Measurements from ENCODE around the gene ABCE1. TPM values are rescaled to one million over a fixed set of nuclear protein-coding genes. Genes with fewer than 3 reads are reported as not detected.
A peak's percentile ranks its signal among the peaks of the same experiment; 100 is the strongest.

ABCE1 gene
- total and polyA plus RNA-seq, 2 donors (not counting 1 experiment from before 2014, with no cell fraction given): 76.8 to 84.8 TPM

DNA sequence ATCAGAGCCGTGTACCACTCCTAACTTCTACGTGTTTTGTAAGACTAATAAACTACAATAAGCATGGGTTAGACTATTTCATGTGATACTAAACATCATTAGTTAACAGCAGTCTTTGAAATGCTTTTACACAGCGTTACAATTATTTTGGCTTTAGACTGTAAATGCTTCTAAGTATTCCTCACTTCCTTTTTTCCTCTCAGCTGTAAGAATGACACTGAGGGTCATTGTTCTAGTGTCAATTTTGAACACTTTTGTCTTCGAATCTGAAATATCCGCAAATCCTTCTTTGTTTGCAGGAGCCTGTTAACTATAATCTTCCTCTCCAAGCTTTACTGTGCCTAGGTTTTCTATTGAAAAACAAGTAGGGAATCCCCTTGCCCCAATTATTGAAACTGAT lies 1.5 kb downstream of the ABCE1 start:
- Histone ChIP-seq H3K27ac (ENCODE audit: insufficient read depth, low read length) (no peak overlapping the region), H3K9ac (ENCODE audit: insufficient read depth, low read length) (no peak overlapping the region), H3K79me2 (ENCODE audit: control insufficient read depth, insufficient read depth, low read length) (peaks cover 82% of the 10 kb centered on the region), H3K27me3 (ENCODE audit: control insufficient read depth, insufficient read depth, low read length) (no peaks in the 10 kb centered on the region), H3K36me3 (ENCODE audit: control insufficient read depth, insufficient read depth, low read length) (peaks cover 2% of the 10 kb centered on the region), H3K9me3 (ENCODE audit: control insufficient read depth, insufficient read depth, low read depth, low read length) (no peaks in the 10 kb centered on the region), H2AFZ (ENCODE audit: low read length) (no peak overlapping the region), H3K4me2 (ENCODE audit: extremely low read depth, insufficient read depth, low read length) (peak overlapping the region; percentile 95), H4K20me1 (ENCODE audit: control insufficient read depth, extremely low read depth, insufficient read depth, low read length) (no peaks in the 10 kb centered on the region), H3K4me1 (ENCODE audit: control insufficient read depth, extremely low read depth, insufficient read depth, low read length) (no peaks in the 10 kb centered on the region), H3K4me3 (replicated peaks in 1 of 4; ENCODE audit: control extremely low read depth in 1 of 4, insufficient read depth in 1 of 4, low read depth in 3 of 4, low read length in 4 of 4) (peak overlapping the region; percentile 84 to 98 (median 92))
- DNase-seq (ENCODE audit: low read depth in 2 of 2): peak; percentile 9 to 46
- TF ChIP-seq, protein P1, sequence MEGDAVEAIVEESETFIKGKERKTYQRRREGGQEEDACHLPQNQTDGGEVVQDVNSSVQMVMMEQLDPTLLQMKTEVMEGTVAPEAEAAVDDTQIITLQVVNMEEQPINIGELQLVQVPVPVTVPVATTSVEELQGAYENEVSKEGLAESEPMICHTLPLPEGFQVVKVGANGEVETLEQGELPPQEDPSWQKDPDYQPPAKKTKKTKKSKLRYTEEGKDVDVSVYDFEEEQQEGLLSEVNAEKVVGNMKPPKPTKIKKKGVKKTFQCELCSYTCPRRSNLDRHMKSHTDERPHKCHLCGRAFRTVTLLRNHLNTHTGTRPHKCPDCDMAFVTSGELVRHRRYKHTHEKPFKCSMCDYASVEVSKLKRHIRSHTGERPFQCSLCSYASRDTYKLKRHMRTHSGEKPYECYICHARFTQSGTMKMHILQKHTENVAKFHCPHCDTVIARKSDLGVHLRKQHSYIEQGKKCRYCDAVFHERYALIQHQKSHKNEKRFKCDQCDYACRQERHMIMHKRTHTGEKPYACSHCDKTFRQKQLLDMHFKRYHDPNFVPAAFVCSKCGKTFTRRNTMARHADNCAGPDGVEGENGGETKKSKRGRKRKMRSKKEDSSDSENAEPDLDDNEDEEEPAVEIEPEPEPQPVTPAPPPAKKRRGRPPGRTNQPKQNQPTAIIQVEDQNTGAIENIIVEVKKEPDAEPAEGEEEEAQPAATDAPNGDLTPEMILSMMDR (conservative IDR thresholded peaks at IDR 0.05 in 1 of 2, IDR thresholded peaks at IDR 0.05 in 1 of 2; ENCODE audit: low read depth in 1 of 2, low read length in 2 of 2): no peak
- TF ChIP-seq EZH2 (IDR thresholded peaks at IDR 0.05; ENCODE audit: low read length, missing control alignments): no peak

DNA sequence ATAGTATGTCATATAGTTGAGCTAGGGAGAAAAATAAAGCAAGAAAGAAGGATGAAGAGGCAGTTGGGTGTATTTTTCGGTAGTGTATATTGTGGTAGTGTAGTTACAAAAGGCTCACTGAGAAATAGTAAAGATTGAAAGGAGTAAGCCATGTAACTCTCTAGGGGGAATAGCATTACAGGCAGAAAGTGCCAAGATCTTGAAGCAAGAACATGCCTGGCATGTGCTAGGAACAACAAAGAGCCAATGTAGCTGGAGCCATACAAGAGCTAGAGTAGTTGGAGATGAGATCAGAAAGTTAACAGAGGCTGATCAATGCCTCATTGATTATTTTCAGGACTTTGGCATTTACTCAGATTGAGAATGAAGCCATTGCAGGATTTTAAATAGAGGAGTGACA lies 3.0 kb downstream of the ABCE1 start:
- Histone ChIP-seq H3K4me2 (ENCODE audit: extremely low read depth, insufficient read depth, low read length) (no peak overlapping the region), H3K27me3 (ENCODE audit: control insufficient read depth, insufficient read depth, low read length) (no peaks in the 10 kb centered on the region), H3K9ac (ENCODE audit: insufficient read depth, low read length) (no peak overlapping the region), H3K4me1 (ENCODE audit: control insufficient read depth, extremely low read depth, insufficient read depth, low read length) (no peaks in the 10 kb centered on the region), H3K27ac (ENCODE audit: insufficient read depth, low read length) (no peak overlapping the region), H3K36me3 (ENCODE audit: control insufficient read depth, insufficient read depth, low read length) (no peaks in the 10 kb centered on the region), H3K79me2 (ENCODE audit: control insufficient read depth, insufficient read depth, low read length) (peaks cover 76% of the 10 kb centered on the region), H3K4me3 (replicated peaks in 1 of 4; ENCODE audit: control extremely low read depth in 1 of 4, insufficient read depth in 1 of 4, low read depth in 3 of 4, low read length in 4 of 4) (no peak overlapping the region), H3K9me3 (ENCODE audit: control insufficient read depth, insufficient read depth, low read depth, low read length) (no peaks in the 10 kb centered on the region), H4K20me1 (ENCODE audit: control insufficient read depth, extremely low read depth, insufficient read depth, low read length) (no peaks in the 10 kb centered on the region), H2AFZ (ENCODE audit: low read length) (no peak overlapping the region)
- DNase-seq (ENCODE audit: low read depth in 2 of 2): peak in 1 of 2 donors; percentile 17
- TF ChIP-seq EZH2 (IDR thresholded peaks at IDR 0.05; ENCODE audit: low read length, missing control alignments): no peak
- TF ChIP-seq, protein P1 (conservative IDR thresholded peaks at IDR 0.05 in 1 of 2, IDR thresholded peaks at IDR 0.05 in 1 of 2; ENCODE audit: low read depth in 1 of 2, low read length in 2 of 2): no peak

DNA sequence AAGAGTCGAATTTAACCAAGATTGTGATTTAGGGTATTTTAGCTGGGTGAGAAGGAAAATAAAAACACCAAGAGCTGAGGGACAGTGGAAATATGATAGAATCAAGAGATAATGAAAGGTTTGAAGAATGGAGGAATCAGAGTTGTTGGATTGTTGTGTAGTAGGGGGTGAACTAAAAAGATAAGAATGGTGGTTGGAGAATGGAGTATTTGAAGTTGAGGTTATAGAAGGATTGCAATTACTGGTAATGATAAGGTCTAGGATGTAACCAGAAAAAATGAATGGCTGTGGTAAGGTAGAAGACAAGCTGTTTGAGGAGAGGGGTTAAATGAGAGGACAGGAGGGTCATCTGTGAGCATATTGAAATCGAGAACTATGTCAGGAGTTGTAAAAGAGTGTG lies 4.5 kb downstream of the ABCE1 start:
- H3K9ac ChIP-seq (ENCODE audit: insufficient read depth, low read length): no peak overlapping the region
- DNase-seq (ENCODE audit: low read depth in 2 of 2): no peak
- TF ChIP-seq, protein P1 (conservative IDR thresholded peaks at IDR 0.05 in 1 of 2, IDR thresholded peaks at IDR 0.05 in 1 of 2; ENCODE audit: low read depth in 1 of 2, low read length in 2 of 2): no peak
- no peak for TF ChIP-seq EZH2 (IDR thresholded peaks at IDR 0.05; ENCODE audit: low read length, missing control alignments)
- peaks cover 63% of the 10 kb centered on the region for H3K79me2 ChIP-seq (ENCODE audit: control insufficient read depth, insufficient read depth, low read length)
- H4K20me1 ChIP-seq (ENCODE audit: control insufficient read depth, extremely low read depth, insufficient read depth, low read length): no peaks in the 10 kb centered on the region
- H3K4me2 ChIP-seq (ENCODE audit: extremely low read depth, insufficient read depth, low read length): no peak overlapping the region
- no peaks in the 10 kb centered on the region for H3K4me1 ChIP-seq (ENCODE audit: control insufficient read depth, extremely low read depth, insufficient read depth, low read length)
- no peak overlapping the region for H2AFZ ChIP-seq (ENCODE audit: low read length)
- H3K4me3 ChIP-seq (replicated peaks in 1 of 4; ENCODE audit: control extremely low read depth in 1 of 4, insufficient read depth in 1 of 4, low read depth in 3 of 4, low read length in 4 of 4): no peak overlapping the region
- no peaks in the 10 kb centered on the region for H3K27me3 ChIP-seq (ENCODE audit: control insufficient read depth, insufficient read depth, low read length)
- H3K27ac ChIP-seq (ENCODE audit: insufficient read depth, low read length): no peak overlapping the region
- no peaks in the 10 kb centered on the region for H3K9me3 ChIP-seq (ENCODE audit: control insufficient read depth, insufficient read depth, low read depth, low read length)
- no peaks in the 10 kb centered on the region for H3K36me3 ChIP-seq (ENCODE audit: control insufficient read depth, insufficient read depth, low read length)

Data from fibroblast of lung (primary cell).